ENCODE measurements around the gene SULF2.
A peak's percentile ranks its signal among the peaks of the same experiment; 100 is the strongest.

Gene SULF2

DNA sequence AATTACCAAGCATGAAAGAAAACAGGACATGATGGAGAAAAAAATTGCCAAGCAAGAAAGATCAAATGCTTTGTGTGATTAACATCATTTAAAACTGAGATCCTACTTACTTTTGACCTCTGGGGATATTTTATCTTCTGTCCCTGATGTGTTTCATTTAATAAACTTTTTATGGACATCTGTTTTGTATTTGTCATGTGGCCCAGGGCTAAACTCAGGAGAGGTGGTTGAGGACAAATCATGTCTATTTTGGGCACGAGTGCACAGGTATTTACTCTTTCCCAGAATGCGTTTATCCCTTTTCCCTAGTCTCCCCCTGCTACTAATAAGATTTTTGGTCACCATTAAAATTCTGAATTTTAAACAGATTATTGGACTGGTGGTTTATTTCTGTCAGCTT is 155.4 kb downstream of the SULF2 start:
- no peaks in the 10 kb centered on the region for H3K27me3 ChIP-seq (replicated peaks)
- no peak overlapping the region for H3K4me3 ChIP-seq (ENCODE audit: low read depth, low read length)
- TF ChIP-seq, protein P1, sequence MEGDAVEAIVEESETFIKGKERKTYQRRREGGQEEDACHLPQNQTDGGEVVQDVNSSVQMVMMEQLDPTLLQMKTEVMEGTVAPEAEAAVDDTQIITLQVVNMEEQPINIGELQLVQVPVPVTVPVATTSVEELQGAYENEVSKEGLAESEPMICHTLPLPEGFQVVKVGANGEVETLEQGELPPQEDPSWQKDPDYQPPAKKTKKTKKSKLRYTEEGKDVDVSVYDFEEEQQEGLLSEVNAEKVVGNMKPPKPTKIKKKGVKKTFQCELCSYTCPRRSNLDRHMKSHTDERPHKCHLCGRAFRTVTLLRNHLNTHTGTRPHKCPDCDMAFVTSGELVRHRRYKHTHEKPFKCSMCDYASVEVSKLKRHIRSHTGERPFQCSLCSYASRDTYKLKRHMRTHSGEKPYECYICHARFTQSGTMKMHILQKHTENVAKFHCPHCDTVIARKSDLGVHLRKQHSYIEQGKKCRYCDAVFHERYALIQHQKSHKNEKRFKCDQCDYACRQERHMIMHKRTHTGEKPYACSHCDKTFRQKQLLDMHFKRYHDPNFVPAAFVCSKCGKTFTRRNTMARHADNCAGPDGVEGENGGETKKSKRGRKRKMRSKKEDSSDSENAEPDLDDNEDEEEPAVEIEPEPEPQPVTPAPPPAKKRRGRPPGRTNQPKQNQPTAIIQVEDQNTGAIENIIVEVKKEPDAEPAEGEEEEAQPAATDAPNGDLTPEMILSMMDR (IDR thresholded peaks at IDR 0.05; ENCODE audit: low read depth, low read length, missing control alignments): no peak
- H3K36me3 ChIP-seq (replicated peaks): peaks cover 31% of the 10 kb centered on the region
- no peak overlapping the region for H3K27ac ChIP-seq
- DNase-seq: no peak
- in situ Hi-C loops (cut with HindIII; ENCODE audit: low pct_ligation_motif_present, low sequenced_read_pairs): no loop called here

GRCh38 chr20:47627540-47627939 is 157.7 kb downstream of the SULF2 start:
- peaks cover 28% of the 10 kb centered on the region for H3K36me3 ChIP-seq (replicated peaks)
- no peaks in the 10 kb centered on the region for H3K27me3 ChIP-seq (replicated peaks)
- in situ Hi-C loops (cut with HindIII; ENCODE audit: low pct_ligation_motif_present, low sequenced_read_pairs): no loop called here

DNA sequence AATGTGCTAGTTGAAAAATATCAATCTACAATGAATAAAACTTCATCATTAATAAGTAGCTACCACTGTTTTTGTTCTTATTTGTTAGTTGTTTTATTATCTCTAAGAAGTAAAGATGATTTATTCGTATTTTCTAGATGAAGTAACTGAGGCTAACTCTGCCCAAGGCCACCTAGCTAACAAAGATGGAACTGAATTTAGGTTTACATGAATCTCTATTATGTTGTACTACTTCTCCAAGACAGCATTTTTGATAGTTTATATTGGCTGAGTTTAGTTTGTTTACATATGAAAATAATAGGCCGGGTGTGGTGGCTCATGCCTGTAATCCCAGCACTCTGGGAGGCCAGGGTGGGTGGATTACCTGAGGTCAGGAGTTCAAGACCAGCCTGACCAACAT is 162.1 kb downstream of the SULF2 start:
- peaks cover 27% of the 10 kb centered on the region for H3K36me3 ChIP-seq (replicated peaks)
- H3K27ac ChIP-seq: no peak overlapping the region
- no peak for DNase-seq
- no peaks in the 10 kb centered on the region for H3K27me3 ChIP-seq (replicated peaks)
- TF ChIP-seq, protein P1 (IDR thresholded peaks at IDR 0.05; ENCODE audit: low read depth, low read length, missing control alignments): no peak
- in situ Hi-C loops (cut with HindIII; ENCODE audit: low pct_ligation_motif_present, low sequenced_read_pairs): loop anchor here (25.0 kb wide), 1 partner anchor 386 kb away; no protein-coding TSS in a partner anchor
- no peak overlapping the region for H3K4me3 ChIP-seq (ENCODE audit: low read depth, low read length)

More at GRCh38 chr20:47627540-47627939, 157.7 kb downstream of the SULF2 start:
- H3K4me3 ChIP-seq (ENCODE audit: low read depth, low read length): no peak overlapping the region
- no peak overlapping the region for H3K27ac ChIP-seq
- TF ChIP-seq, protein P1 (IDR thresholded peaks at IDR 0.05; ENCODE audit: low read depth, low read length, missing control alignments): no peak
- no peak for DNase-seq

DNA sequence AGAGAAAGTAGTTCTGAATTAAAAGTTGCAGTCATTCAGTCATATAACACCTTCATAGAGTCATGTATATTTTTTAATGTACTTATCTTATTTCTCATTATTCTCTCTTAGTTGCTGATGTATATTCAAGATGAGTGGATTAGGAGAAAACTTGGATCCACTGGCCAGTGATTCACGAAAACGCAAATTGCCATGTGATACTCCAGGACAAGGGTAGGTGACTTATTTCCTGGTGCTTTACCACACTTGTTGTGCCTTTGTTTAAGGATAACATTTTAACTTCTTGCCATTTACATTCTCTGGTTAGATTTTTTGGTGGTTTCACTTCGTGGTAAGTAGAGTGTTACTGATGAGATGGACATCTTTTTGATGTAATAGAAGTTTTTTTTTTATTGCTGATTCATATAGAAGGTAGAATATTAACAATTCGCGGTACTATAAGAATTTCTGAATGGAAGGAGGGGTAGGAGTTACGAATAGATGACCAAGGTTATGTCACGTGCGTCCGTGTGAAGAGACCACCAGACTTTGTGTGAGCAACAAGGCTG is 163.1 kb downstream of the SULF2 start:
- DNase-seq: no peak
- in situ Hi-C loops (cut with HindIII; ENCODE audit: low pct_ligation_motif_present, low sequenced_read_pairs): loop anchor here (25.0 kb wide), 1 partner anchor 385 kb away; no protein-coding TSS in a partner anchor
- peaks cover 24% of the 10 kb centered on the region for H3K36me3 ChIP-seq (replicated peaks)
- no peak overlapping the region for H3K4me3 ChIP-seq (ENCODE audit: low read depth, low read length)
- no peak overlapping the region for H3K27ac ChIP-seq
- TF ChIP-seq, protein P1 (IDR thresholded peaks at IDR 0.05; ENCODE audit: low read depth, low read length, missing control alignments): no peak
- H3K27me3 ChIP-seq (replicated peaks): no peaks in the 10 kb centered on the region

DNA sequence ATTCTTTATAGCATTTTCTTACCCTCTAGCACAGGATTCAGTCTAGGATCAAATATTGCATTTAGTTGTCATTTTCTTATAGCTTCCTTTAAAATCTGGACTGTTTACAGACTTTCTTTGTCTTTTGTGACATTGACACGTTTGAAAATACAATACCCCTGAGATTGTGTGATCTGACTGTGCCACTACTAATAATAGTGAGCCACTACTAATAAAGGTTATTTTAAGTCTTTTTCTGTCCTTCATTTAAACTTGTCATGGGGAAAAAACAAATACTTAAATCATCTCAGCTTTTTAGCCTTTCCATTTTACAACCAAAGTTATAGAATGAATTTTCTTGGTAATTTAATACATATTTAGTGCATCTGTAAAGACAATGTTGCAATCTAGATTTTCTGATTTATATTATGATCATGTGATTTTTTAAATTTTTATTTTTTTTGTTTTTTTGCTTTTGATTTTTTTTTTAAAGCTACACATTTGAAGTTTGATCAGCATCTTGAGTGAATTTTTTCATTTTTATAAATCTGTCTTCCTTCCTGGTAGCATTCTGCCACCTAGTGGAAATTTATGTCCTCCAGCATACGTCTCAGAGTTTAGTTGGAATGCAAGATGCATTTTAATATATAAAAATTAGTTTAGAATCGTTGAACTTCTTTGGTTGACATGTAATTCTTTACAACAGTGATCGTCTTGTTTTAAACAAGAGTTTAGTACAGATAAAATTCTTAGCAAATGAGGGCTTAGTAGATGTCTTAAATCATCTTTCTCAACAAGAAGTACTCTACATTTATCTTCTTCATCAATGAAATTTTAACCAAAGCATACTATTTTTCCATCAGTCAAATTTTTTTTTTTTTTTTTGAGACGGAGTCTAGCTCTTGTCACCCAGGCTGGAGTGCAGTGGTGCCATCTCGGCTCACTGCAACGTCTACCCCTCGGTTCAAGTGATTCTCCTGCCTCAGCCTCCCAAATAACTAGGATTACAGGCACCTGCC is 164.2 kb downstream of the SULF2 start:
- no peaks in the 10 kb centered on the region for H3K27me3 ChIP-seq (replicated peaks)
- in situ Hi-C loops (cut with HindIII; ENCODE audit: low pct_ligation_motif_present, low sequenced_read_pairs): loop anchor here (25.0 kb wide), 1 partner anchor 384 kb away; no protein-coding TSS in a partner anchor

More for the DNA sequence above, 164.2 kb downstream of the SULF2 start:
- TF ChIP-seq, protein P1 (IDR thresholded peaks at IDR 0.05; ENCODE audit: low read depth, low read length, missing control alignments): peak; percentile 65
- Histone ChIP-seq H3K27ac (no peak overlapping the region), H3K4me3 (ENCODE audit: low read depth, low read length) (no peak overlapping the region), H3K36me3 (replicated peaks) (peaks cover 19% of the 10 kb centered on the region)
- peak; percentile 42 for DNase-seq
